HL-60 (cell line): ENCODE measurements around the gene EVX1.

ENCODE experiments used
- DNase-seq, 2 experiments: peaks; one replicate each; pipeline ENCODE4 v3.0.0-alpha.2; 2010 to 2020; ENCODE audit warnings: low read depth in 1 of 2, low spot score in 1 of 2
- H3K27ac ChIP-seq: fragments of 250-450 bp; sonication (Bioruptor Pico); replicated peaks from 2 replicates; pipeline ENCODE4 v1.5.1; 2020; ENCODE audit warnings: mild to moderate bottlenecking, moderate library complexity
- H3K27me3 ChIP-seq: fragments of 250-450 bp; sonication (Bioruptor Pico); 2 replicates; pipeline ENCODE4 v1.5.1; 2021; ENCODE audit warnings: mild to moderate bottlenecking, moderate library complexity; ENCODE audit not compliant: insufficient read depth, poor library complexity, severe bottlenecking
- H3K4me3 ChIP-seq: replicated peaks from 2 replicates; pipeline ENCODE4 v1.5.1; 2011; ENCODE audit warnings: mild to moderate bottlenecking, control low read depth, low read length; ENCODE audit not compliant: insufficient read depth
- CTCF ChIP-seq: IDR thresholded peaks from one replicate; pipeline ENCODE4 v1.5.1; 2011; ENCODE audit warnings: low read length, control low read depth, inconsistent platforms; ENCODE audit not compliant: insufficient read depth
- GABPA ChIP-seq: IDR thresholded peaks from 2 replicates; pipeline ENCODE4 v1.6.1; 2012; ENCODE audit warnings: low read depth
- POLR2AphosphoS5 ChIP-seq: IDR thresholded peaks from 2 replicates; pipeline ENCODE4 v1.6.1; 2012; ENCODE audit warnings: low read depth
- REST ChIP-seq: IDR thresholded peaks from 2 replicates; pipeline ENCODE4 v1.6.1; 2012; ENCODE audit warnings: low read depth; ENCODE audit not compliant: insufficient replicate concordance
- SPI1 ChIP-seq: IDR thresholded peaks from 2 replicates; pipeline ENCODE4 v1.6.1; 2012; ENCODE audit warnings: low read depth, mild to moderate bottlenecking, borderline replicate concordance

Gene EVX1

GRCh38 chr7:27249724-27250556 lies 7.3 kb downstream of the EVX1 start:
- TF ChIP-seq CTCF: no peak
- no peak for TF ChIP-seq REST
- Histone ChIP-seq H3K4me3 (no peak overlapping the region), H3K27me3 (peaks cover 93% of the 10 kb centered on the region), H3K27ac (no peak overlapping the region)
- DNase-seq: no peak

GRCh38 chr7:27250557-27251070 lies 8.0 kb downstream of the EVX1 start:
- Histone ChIP-seq H3K4me3 (no peak overlapping the region), H3K27ac (no peak overlapping the region), H3K27me3 (peaks cover 89% of the 10 kb centered on the region)
- no peak for DNase-seq
- TF ChIP-seq GABPA (no peak), REST (no peak), SPI1 (no peak), CTCF (no peak), POLR2AphosphoS5 (no peak)

GRCh38 chr7:27251136-27251651 lies 8.6 kb downstream of the EVX1 start:
- TF ChIP-seq SPI1 (no peak), REST (no peak), GABPA (no peak), CTCF (no peak), POLR2AphosphoS5 (no peak)
- no peak for DNase-seq
- Histone ChIP-seq H3K4me3 (no peak overlapping the region), H3K27ac (no peak overlapping the region), H3K27me3 (peaks cover 85% of the 10 kb centered on the region)
